K562 (cell line): ENCODE measurements around the gene KDELR3. TPM values are rescaled to one million over a fixed set of nuclear protein-coding genes. Genes with fewer than 3 reads are reported as not detected.
A peak's percentile ranks its signal among the peaks of the same experiment; 100 is the strongest.

Source experiments
- ATAC-seq: fragments of 200-7000 bp; cut with Tn5 transposase; 3 replicates; pipeline ENCODE4 v1.9.1; 2020; ENCODE audit warnings: moderate library complexity
- BruUV-seq: library from RNA; stranded (reverse); fragments of 400-500 nt; replicated peaks from 2 replicates; lab custom pipeline; 2021; lab: Mats Ljungman, UMichigan
- CTCF ChIA-PET: fragments of 300-600 bp; formaldehyde crosslinking; extraction: SDS; loops from one replicate; lab custom pipeline; 2021; ENCODE audit warnings: low intra/inter-chr PET ratio; lab: Yijun Ruan, JAX
- POLR2A ChIA-PET: fragments of 300-600, 350-650 bp; sonication (Branson Sonifier 250); formaldehyde crosslinking; extraction: SDS; loops from one replicate; lab custom pipeline; 2021; ENCODE audit warnings: antibody characterized with exemption, inconsistent platforms; lab: Yijun Ruan, JAX
- DNase-seq, 4 experiments: peaks; one replicate each; pipeline versions ENCODE4 v3.0.0 to v3.0.0-alpha.2; 2011 to 2018; ENCODE audit warnings: low spot score in 3 of 4, mixed read lengths in 3 of 4; ENCODE audit errors: extremely low read depth in 1 of 4
- FAIRE-seq: peaks from 2 replicates; lab custom pipeline; 2011; peaks lifted over from hg19 to GRCh38; lab: Jason Lieb, UNC
- H2AFZ ChIP-seq: 2 replicates; pipeline ENCODE4 v1.6.0; 2011; ENCODE audit warnings: low read depth, low read length, control low read depth, inconsistent platforms
- H3K27ac ChIP-seq: fragments of 200-600 bp; 3 replicates; pipeline ENCODE4 v1.8.0; 2011; ENCODE audit warnings: low read depth, mild to moderate bottlenecking, control low read depth, inconsistent platforms, low read length, moderate library complexity, mixed read lengths; ENCODE audit errors: extremely low read depth
- H3K27me3 ChIP-seq, 2 experiments: fragments of 300-600 bp in 1 of 2; 2 replicates in 1 of 2; 3 replicates in 1 of 2; pipeline versions ENCODE4 v1.6.0 to v1.8.0; 2011; ENCODE audit warnings: inconsistent platforms in 2 of 2, low read length in 2 of 2, mild to moderate bottlenecking in 1 of 2, mixed read lengths in 1 of 2, moderate library complexity in 1 of 2; ENCODE audit not compliant: control insufficient read depth in 2 of 2, insufficient read depth in 2 of 2
- H3K36me3 ChIP-seq: fragments of 300-600 bp; 3 replicates; pipeline ENCODE4 v1.8.0; 2011; ENCODE audit warnings: mild to moderate bottlenecking, low read length, inconsistent platforms; ENCODE audit not compliant: control insufficient read depth, insufficient read depth
- H3K4me1 ChIP-seq, 2 experiments: fragments of 200-600 bp in 1 of 2; replicated peaks in 1 of 2; 2 replicates in 1 of 2; 3 replicates in 1 of 2; pipeline versions ENCODE4 v1.5.1 to v1.8.0; 2011; ENCODE audit warnings: inconsistent platforms in 2 of 2, low read length in 2 of 2, mild to moderate bottlenecking in 1 of 2, mixed read lengths in 1 of 2, moderate library complexity in 1 of 2; ENCODE audit not compliant: control insufficient read depth in 2 of 2, insufficient read depth in 2 of 2
- H3K4me2 ChIP-seq: 2 replicates; pipeline ENCODE4 v1.6.1; 2011; ENCODE audit warnings: low read length, control low read depth, inconsistent platforms, mixed read lengths; ENCODE audit not compliant: insufficient read depth
- H3K4me3 ChIP-seq: fragments of 200-600 bp; sonication (generic), shearing (Covaris generic); 2 replicates; pipeline ENCODE4 v1.5.1; 2016; ENCODE audit warnings: control low read depth, inconsistent platforms
- H3K79me2 ChIP-seq: fragments of 200-600 bp; 3 replicates; pipeline ENCODE4 v1.8.0; 2011; ENCODE audit warnings: low read length, inconsistent platforms; ENCODE audit not compliant: control insufficient read depth, insufficient read depth
- H3K9ac ChIP-seq, 2 experiments: 2 replicates each; pipeline versions ENCODE4 v1.6.0 to v1.6.1; 2011; ENCODE audit warnings: low read depth in 2 of 2, low read length in 2 of 2, control low read depth in 1 of 2, inconsistent platforms in 1 of 2, mild to moderate bottlenecking in 1 of 2, mixed read lengths in 1 of 2; ENCODE audit not compliant: insufficient read depth in 1 of 2
- H3K9me1 ChIP-seq: one replicate; pipeline ENCODE4 v1.6.0; 2011; ENCODE audit warnings: inconsistent platforms, mild to moderate bottlenecking, low read length, moderate library complexity; ENCODE audit not compliant: control insufficient read depth, insufficient read depth
- H3K9me3 ChIP-seq: replicated peaks from 2 replicates; pipeline ENCODE4 v1.5.1; 2011; ENCODE audit warnings: low read depth, low read length, inconsistent platforms; ENCODE audit not compliant: control insufficient read depth, insufficient read depth
- H4K20me1 ChIP-seq: replicated peaks from 2 replicates; pipeline ENCODE4 v1.6.1; 2011; ENCODE audit warnings: low read length, inconsistent platforms, mixed read lengths; ENCODE audit not compliant: control insufficient read depth, insufficient read depth
- AFF4 ChIP-seq: sonication (generic); formaldehyde crosslinking; IDR thresholded peaks from 2 replicates; pipeline ENCODE4 v1.8.0; 2023; ENCODE audit warnings: mild to moderate bottlenecking, missing genetic modification reagents
- CEBPG ChIP-seq, 3 experiments: fragments of 200-800 bp in 1 of 3; sonication (Bioruptor generic) in 1 of 3; sonication (generic) in 1 of 3; formaldehyde crosslinking in 1 of 3; IDR thresholded peaks in 2 of 3; conservative IDR thresholded peaks in 1 of 3; 2 replicates each; pipeline versions ENCODE4 v1.6.1 to v1.8.0; 2016 to 2022; ENCODE audit warnings: missing compliant biosample characterization in 2 of 3, missing genetic modification characterization in 2 of 3, mild to moderate bottlenecking in 1 of 3, missing genetic modification reagents in 1 of 3
- KLF13 ChIP-seq: fragments of 450-650 bp; IDR thresholded peaks from 2 replicates; pipeline ENCODE4 v1.6.1; 2016; ENCODE audit warnings: missing genetic modification characterization, low read depth, mild to moderate bottlenecking, missing compliant biosample characterization, moderate library complexity, borderline replicate concordance
- PTRF ChIP-seq: fragments of 450-650 bp; IDR thresholded peaks from 2 replicates; pipeline ENCODE4 v1.6.1; 2016; ENCODE audit warnings: mild to moderate bottlenecking, missing genetic modification characterization, missing compliant biosample characterization
- RBM17 ChIP-seq: fragments of 200-400 bp; formaldehyde crosslinking; IDR thresholded peaks from 2 replicates; pipeline ENCODE4 v1.6.1; 2017; ENCODE audit warnings: low read depth, mild to moderate bottlenecking, low read length, borderline replicate concordance
- RBM25 ChIP-seq: fragments of 200-400 bp; formaldehyde crosslinking; IDR thresholded peaks from 2 replicates; pipeline ENCODE4 v1.6.1; 2018; ENCODE audit warnings: low read length, low read depth, moderate library complexity; ENCODE audit not compliant: severe bottlenecking
- STAG1 ChIP-seq: sonication (generic); formaldehyde crosslinking; IDR thresholded peaks from 2 replicates; pipeline ENCODE4 v1.5.0; 2020; ENCODE audit warnings: missing genetic modification reagents, borderline replicate concordance
- TCF7L2 ChIP-seq: fragments of 150-350 bp; IDR thresholded peaks from 2 replicates; pipeline ENCODE4 v1.6.1; 2016; ENCODE audit warnings: low read depth, mild to moderate bottlenecking, low read length, moderate library complexity
- TRIM24 ChIP-seq, 2 experiments: fragments of 450-650 bp; IDR thresholded peaks; 2 replicates each; pipeline ENCODE4 v1.6.1; 2016
- WGBS: fragments of 100-300 bp; shearing (Covaris generic); methylation state at CpG from one replicate; pipeline ENCODE4 v1.1.6; 2016; ENCODE audit warnings: low coverage, mixed read lengths; ENCODE audit not compliant: insufficient coverage; ENCODE audit errors: missing lambda C conversion rate; 5-methylcytosine and 5-hydroxymethylcytosine counted together
- in situ Hi-C: fragments of 300-500 bp; cut with MboI; formaldehyde crosslinking; loops from 4 replicates; pipeline ENCODE4 v1.15.0; 2018; ENCODE audit warnings: inconsistent platforms, mixed read lengths
- intact Hi-C: fragments of 100-400 bp; cut with micrococcal nuclease; formaldehyde crosslinking; loops from 2 replicates; pipeline ENCODE4 v1.14.2; 2022
- polyA plus RNA-seq, 8 experiments: library from polyadenylated mRNA; depleted of rRNA in 4 of 8; stranded (reverse) in 5 of 8; unstranded in 3 of 8; fragments of >200 nt; fragmentation: Nextera tagmentation in 2 of 8; fragmentation: Illumina TruSeq in 1 of 8; extraction: Ambion mirVana in 2 of 8; extraction: Trizol in 1 of 8; gene quantifications; 2 replicates each; pipeline versions ENCODE4 v1.2.1 to v1.2.3, GENCODE V29; 2011 to 2014; ENCODE audit warnings: inconsistent platforms in 1 of 8, missing spikeins in 1 of 8
- total RNA-seq, 7 experiments: library from RNA; depleted of rRNA in 6 of 7; stranded (reverse); fragments of >200 nt in 6 of 7; fragmentation: Illumina TruSeq in 2 of 7; extraction: Trizol in 2 of 7; gene quantifications; 2 replicates each; pipeline versions ENCODE4 v1.2.1 to v1.2.3, GENCODE V29; 2011 to 2021; ENCODE audit warnings: low replicate concordance in 1 of 7
- TF ChIP-seq, protein P1 (sequence below): sonication (generic); formaldehyde crosslinking; IDR thresholded peaks from 2 replicates; pipeline ENCODE4 v1.8.0; 2022; ENCODE audit warnings: mild to moderate bottlenecking, missing genetic modification reagents
- TF ChIP-seq, protein P2 (sequence below): sonication (generic); formaldehyde crosslinking; IDR thresholded peaks from 2 replicates; pipeline ENCODE4 v1.8.0; 2023; ENCODE audit warnings: mild to moderate bottlenecking, missing genetic modification reagents

Gene KDELR3
- total and polyA plus RNA-seq, 9 of the 15 experiments (the other 6 are each of a cell fraction or from before 2014, with no cell fraction given) = 7.1 to 44.8 (median 9.6) TPM

GRCh38 chr22:38453066-38453672 lies 14.7 kb upstream of the KDELR3 start:
- Histone ChIP-seq H4K20me1 (peaks cover 11% of the 10 kb centered on the region; the same call in 1 of the 2 replicates), H3K9ac (no peak overlapping the region), H2AFZ (no peak overlapping the region), H3K9me1 (no peaks in the 10 kb centered on the region), H3K4me1 (peaks cover 0 to 39% of the 10 kb centered on the region in 2 experiments; a peak in 3 of 5 replicates), H3K36me3 (no peaks in the 10 kb centered on the region), H3K4me3 (no peak overlapping the region), H3K4me2 (no peak overlapping the region), H3K27ac (no peak overlapping the region), H3K27me3 (no peaks in the 10 kb centered on the region; a peak in 1 of 5 replicates), H3K9me3 (no peaks in the 10 kb centered on the region), H3K79me2 (no peaks in the 10 kb centered on the region)
- BruUV-seq = no TSS peak
- WGBS = 44% methylated on average over 9 of the region's 11 CpGs
- ChIA-PET POLR2A (interaction anchor here (0.7 to 1.4 kb wide), 3 partner anchors 9 to 1156 kb away, joined by 3 to 4 read pairs (median 3); no protein-coding TSS in a partner anchor), CTCF (interaction anchor here (0.6 kb wide), 1 partner anchor 46 kb away, joined by 4 read pairs; no protein-coding TSS in a partner anchor)
- no peak for FAIRE-seq
- no peak for ATAC-seq
- in situ Hi-C loops = no loop called here
- no peak for DNase-seq
- intact Hi-C loops = no loop called here
- TF ChIP-seq AFF4 (CRISPR knock-in tag) (no peak), RBM25 (peak; percentile 79), PTRF (tag) (no peak), STAG1 (CRISPR knock-in tag) (no peak), TRIM24 (IDR thresholded peaks at IDR 0.05) (no peak), RBM17 (no peak), KLF13 (tag) (no peak), TCF7L2 (no peak), CEBPG (CRISPR knock-in tag; IDR thresholded peaks at IDR 0.05) (no peak), CEBPG (tag; conservative IDR thresholded peaks at IDR 0.05 in 1 of 2, IDR thresholded peaks at IDR 0.05 in 1 of 2) (no peak)
- TF ChIP-seq, protein P1, sequence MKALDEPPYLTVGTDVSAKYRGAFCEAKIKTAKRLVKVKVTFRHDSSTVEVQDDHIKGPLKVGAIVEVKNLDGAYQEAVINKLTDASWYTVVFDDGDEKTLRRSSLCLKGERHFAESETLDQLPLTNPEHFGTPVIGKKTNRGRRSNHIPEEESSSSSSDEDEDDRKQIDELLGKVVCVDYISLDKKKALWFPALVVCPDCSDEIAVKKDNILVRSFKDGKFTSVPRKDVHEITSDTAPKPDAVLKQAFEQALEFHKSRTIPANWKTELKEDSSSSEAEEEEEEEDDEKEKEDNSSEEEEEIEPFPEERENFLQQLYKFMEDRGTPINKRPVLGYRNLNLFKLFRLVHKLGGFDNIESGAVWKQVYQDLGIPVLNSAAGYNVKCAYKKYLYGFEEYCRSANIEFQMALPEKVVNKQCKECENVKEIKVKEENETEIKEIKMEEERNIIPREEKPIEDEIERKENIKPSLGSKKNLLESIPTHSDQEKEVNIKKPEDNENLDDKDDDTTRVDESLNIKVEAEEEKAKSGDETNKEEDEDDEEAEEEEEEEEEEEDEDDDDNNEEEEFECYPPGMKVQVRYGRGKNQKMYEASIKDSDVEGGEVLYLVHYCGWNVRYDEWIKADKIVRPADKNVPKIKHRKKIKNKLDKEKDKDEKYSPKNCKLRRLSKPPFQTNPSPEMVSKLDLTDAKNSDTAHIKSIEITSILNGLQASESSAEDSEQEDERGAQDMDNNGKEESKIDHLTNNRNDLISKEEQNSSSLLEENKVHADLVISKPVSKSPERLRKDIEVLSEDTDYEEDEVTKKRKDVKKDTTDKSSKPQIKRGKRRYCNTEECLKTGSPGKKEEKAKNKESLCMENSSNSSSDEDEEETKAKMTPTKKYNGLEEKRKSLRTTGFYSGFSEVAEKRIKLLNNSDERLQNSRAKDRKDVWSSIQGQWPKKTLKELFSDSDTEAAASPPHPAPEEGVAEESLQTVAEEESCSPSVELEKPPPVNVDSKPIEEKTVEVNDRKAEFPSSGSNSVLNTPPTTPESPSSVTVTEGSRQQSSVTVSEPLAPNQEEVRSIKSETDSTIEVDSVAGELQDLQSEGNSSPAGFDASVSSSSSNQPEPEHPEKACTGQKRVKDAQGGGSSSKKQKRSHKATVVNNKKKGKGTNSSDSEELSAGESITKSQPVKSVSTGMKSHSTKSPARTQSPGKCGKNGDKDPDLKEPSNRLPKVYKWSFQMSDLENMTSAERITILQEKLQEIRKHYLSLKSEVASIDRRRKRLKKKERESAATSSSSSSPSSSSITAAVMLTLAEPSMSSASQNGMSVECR (CRISPR knock-in tag) = no peak
- TF ChIP-seq, protein P2, sequence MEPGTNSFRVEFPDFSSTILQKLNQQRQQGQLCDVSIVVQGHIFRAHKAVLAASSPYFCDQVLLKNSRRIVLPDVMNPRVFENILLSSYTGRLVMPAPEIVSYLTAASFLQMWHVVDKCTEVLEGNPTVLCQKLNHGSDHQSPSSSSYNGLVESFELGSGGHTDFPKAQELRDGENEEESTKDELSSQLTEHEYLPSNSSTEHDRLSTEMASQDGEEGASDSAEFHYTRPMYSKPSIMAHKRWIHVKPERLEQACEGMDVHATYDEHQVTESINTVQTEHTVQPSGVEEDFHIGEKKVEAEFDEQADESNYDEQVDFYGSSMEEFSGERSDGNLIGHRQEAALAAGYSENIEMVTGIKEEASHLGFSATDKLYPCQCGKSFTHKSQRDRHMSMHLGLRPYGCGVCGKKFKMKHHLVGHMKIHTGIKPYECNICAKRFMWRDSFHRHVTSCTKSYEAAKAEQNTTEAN (CRISPR knock-in tag) = no peak
